Calu3 (cell line): ENCODE data around the gene ABCG1. TPM values are rescaled to one million over a fixed set of nuclear protein-coding genes. Genes with fewer than 3 reads are reported as not detected.

Experiments used
- BruUV-seq: library from RNA; stranded (reverse); fragments of 400-500 nt; replicated peaks from 2 replicates; lab custom pipeline; 2021; lab: Mats Ljungman, UMichigan
- CTCF ChIA-PET: fragments of 300-600 bp; sonication (Branson Sonifier 250); formaldehyde crosslinking; loops from one replicate; lab custom pipeline; 2022; ENCODE audit warnings: antibody characterized with exemption; lab: Charles Lee
- DNase-seq: peaks from one replicate; pipeline ENCODE4 v3.0.0; 2022
- H3K27ac Mint-ChIP-seq: one replicate; pipeline ENCODE4 v1.8.0; 2022; ENCODE audit warnings: mixed read lengths; ENCODE audit not compliant: unreplicated experiment
- H3K27me3 Mint-ChIP-seq: one replicate; pipeline ENCODE4 v1.8.0; 2022; ENCODE audit warnings: mixed read lengths; ENCODE audit not compliant: unreplicated experiment
- H3K36me3 Mint-ChIP-seq: one replicate; pipeline ENCODE4 v1.8.0; 2022; ENCODE audit warnings: mild to moderate bottlenecking, moderate library complexity, mixed read lengths; ENCODE audit not compliant: insufficient read depth, unreplicated experiment
- H3K4me1 Mint-ChIP-seq: one replicate; pipeline ENCODE4 v1.8.0; 2022; ENCODE audit warnings: mild to moderate bottlenecking, low read depth, mixed read lengths; ENCODE audit not compliant: unreplicated experiment
- H3K4me3 Mint-ChIP-seq: one replicate; pipeline ENCODE4 v1.8.0; 2022; ENCODE audit warnings: mild to moderate bottlenecking, low read depth, moderate library complexity, mixed read lengths; ENCODE audit not compliant: unreplicated experiment
- H3K9me3 Mint-ChIP-seq: one replicate; pipeline ENCODE4 v1.8.0; 2022; ENCODE audit warnings: low read depth, mixed read lengths; ENCODE audit not compliant: unreplicated experiment
- intact Hi-C: fragments of 100-400 bp; cut with micrococcal nuclease; formaldehyde crosslinking; loops from one replicate; pipeline ENCODE4 v1.10.0; 2022; ENCODE audit not compliant: unreplicated experiment
- total RNA-seq: library from RNA; stranded (reverse); gene quantifications from 2 replicates; pipeline ENCODE4 v1.2.3, GENCODE V29; 2022
- TF ChIP-seq, protein P1 (sequence below): fragments of 200-600 bp; IDR thresholded peaks from one replicate; pipeline ENCODE4 v1.8.0; 2022; ENCODE audit warnings: antibody characterized with exemption; ENCODE audit not compliant: unreplicated experiment

The ABCG1 gene
- total RNA-seq, 1 experiment from 2014 or later: 0.19 TPM

DNA sequence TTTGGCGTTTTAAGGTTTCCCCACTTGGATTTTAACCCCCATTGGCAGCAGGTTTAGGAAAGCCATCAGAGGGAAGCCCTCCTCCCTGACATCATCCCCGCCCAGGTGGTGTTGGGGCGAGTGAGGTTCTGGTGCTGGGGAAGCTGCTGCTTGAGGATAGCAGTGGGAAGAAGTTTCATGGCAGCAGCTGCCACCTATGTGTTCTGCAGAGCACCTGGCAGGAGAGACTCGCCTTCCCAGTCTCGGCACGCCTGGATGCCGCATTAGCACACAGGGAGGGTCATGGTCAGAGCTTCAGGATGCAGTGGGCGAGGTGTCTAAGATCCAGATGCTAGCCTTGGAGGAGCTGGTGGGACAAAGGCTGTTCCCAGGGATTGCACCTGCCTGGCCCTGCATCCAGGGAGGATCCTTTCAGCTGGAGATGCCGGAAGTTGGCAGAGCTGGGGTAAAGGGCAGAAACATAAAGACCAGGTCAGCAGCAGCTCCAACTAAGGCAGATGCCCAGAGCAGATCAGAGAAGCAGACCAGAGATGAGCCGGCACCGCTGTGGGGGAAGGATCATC is 33.9 kb downstream of the ABCG1 start:
- intact Hi-C loops: no loop called here
- Mint-ChIP-seq H3K4me1 (no peaks in the 10 kb centered on the region), H3K9me3 (no peaks in the 10 kb centered on the region), H3K36me3 (no peaks in the 10 kb centered on the region), H3K4me3 (no peak overlapping the region), H3K27ac (no peak overlapping the region), H3K27me3 (peaks cover 78% of the 10 kb centered on the region)
- CTCF ChIA-PET: no interaction called here
- DNase-seq: no peak
- BruUV-seq: no TSS peak
- TF ChIP-seq, protein P1, sequence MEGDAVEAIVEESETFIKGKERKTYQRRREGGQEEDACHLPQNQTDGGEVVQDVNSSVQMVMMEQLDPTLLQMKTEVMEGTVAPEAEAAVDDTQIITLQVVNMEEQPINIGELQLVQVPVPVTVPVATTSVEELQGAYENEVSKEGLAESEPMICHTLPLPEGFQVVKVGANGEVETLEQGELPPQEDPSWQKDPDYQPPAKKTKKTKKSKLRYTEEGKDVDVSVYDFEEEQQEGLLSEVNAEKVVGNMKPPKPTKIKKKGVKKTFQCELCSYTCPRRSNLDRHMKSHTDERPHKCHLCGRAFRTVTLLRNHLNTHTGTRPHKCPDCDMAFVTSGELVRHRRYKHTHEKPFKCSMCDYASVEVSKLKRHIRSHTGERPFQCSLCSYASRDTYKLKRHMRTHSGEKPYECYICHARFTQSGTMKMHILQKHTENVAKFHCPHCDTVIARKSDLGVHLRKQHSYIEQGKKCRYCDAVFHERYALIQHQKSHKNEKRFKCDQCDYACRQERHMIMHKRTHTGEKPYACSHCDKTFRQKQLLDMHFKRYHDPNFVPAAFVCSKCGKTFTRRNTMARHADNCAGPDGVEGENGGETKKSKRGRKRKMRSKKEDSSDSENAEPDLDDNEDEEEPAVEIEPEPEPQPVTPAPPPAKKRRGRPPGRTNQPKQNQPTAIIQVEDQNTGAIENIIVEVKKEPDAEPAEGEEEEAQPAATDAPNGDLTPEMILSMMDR: no peak

DNA sequence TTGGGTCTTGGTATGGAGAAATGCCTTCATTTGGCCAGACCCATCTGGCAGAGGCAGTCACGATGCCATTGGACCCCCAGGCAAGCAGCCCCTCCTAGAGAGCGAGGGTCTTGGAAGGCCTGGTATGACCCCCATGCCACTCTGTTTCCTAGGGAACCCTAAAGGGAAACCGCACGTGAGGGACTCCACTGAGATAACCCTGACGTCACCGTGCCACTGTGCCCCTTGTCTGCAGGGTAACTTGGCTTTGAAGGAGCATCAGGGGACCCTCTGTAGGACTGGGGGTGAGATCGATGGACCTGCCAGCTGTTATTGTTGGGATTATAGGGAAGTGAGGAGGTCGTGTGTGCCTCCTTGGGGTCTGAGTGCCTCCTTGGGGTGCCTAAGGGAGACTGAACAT is 34.5 kb downstream of the ABCG1 start:
- CTCF ChIA-PET: no interaction called here
- Mint-ChIP-seq H3K36me3 (no peaks in the 10 kb centered on the region), H3K27ac (no peak overlapping the region), H3K27me3 (peaks cover 78% of the 10 kb centered on the region), H3K4me1 (no peaks in the 10 kb centered on the region), H3K9me3 (no peaks in the 10 kb centered on the region), H3K4me3 (no peak overlapping the region)
- intact Hi-C loops: no loop called here
- no TSS peak for BruUV-seq
- no peak for DNase-seq
- TF ChIP-seq, protein P1: no peak

GRCh38 chr21:42254083-42254482 is 35.1 kb downstream of the ABCG1 start:
- Mint-ChIP-seq H3K27ac (no peak overlapping the region), H3K4me3 (no peak overlapping the region), H3K27me3 (peaks cover 78% of the 10 kb centered on the region), H3K36me3 (no peaks in the 10 kb centered on the region), H3K9me3 (no peaks in the 10 kb centered on the region), H3K4me1 (no peaks in the 10 kb centered on the region)
- TF ChIP-seq, protein P1: no peak
- CTCF ChIA-PET: no interaction called here
- intact Hi-C loops: no loop called here
- no peak for DNase-seq
- BruUV-seq: no TSS peak

- DNase-seq: no peak
- Mint-ChIP-seq H3K27ac (no peak overlapping the region), H3K4me3 (no peak overlapping the region), H3K36me3 (no peaks in the 10 kb centered on the region), H3K4me1 (no peaks in the 10 kb centered on the region), H3K27me3 (peaks cover 84% of the 10 kb centered on the region), H3K9me3 (no peaks in the 10 kb centered on the region)
- CTCF ChIA-PET: no interaction called here
- no TSS peak for BruUV-seq
- TF ChIP-seq, protein P1: no peak
- intact Hi-C loops: loop anchor here (5.0 kb wide), 1 partner anchor 83 kb away; no protein-coding TSS in a partner anchor
These were observed 36.0 kb downstream of the ABCG1 start for GRCh38 chr21:42254651-42255601.
